PFSK-1 (cell line): ENCODE data around the gene HIGD2A.

Experiments used
- FOXP2 ChIP-seq: optimal IDR thresholded peaks from 2 replicates; pipeline ENCODE3; 2011; ENCODE audit warnings: borderline replicate concordance, control low read depth, inconsistent platforms; ENCODE audit not compliant: insufficient read depth; ENCODE audit errors: extremely low read length, extremely low read depth
- POLR2AphosphoS5 ChIP-seq: IDR thresholded peaks from 2 replicates; pipeline ENCODE4 v1.6.1; 2012; ENCODE audit warnings: low read depth, mild to moderate bottlenecking, control low read depth, low read length, moderate library complexity
- REST ChIP-seq, 2 experiments: IDR thresholded peaks; 2 replicates each; pipeline versions ENCODE4 v1.6.1 to v1.8.0; 2011 to 2012; ENCODE audit warnings: low read depth in 2 of 2, low read length in 2 of 2, control low read depth in 1 of 2, inconsistent platforms in 1 of 2, mild to moderate bottlenecking in 1 of 2, moderate library complexity in 1 of 2; ENCODE audit not compliant: insufficient read depth in 1 of 2
- SIN3A ChIP-seq: IDR thresholded peaks from 2 replicates; pipeline ENCODE4 v1.6.1; 2012; ENCODE audit warnings: mild to moderate bottlenecking, low read length, moderate library complexity, borderline replicate concordance; ENCODE audit not compliant: insufficient read depth
- TAF1 ChIP-seq: IDR thresholded peaks from 2 replicates; pipeline ENCODE4 v1.6.1; 2012; ENCODE audit warnings: low read length, control low read depth, borderline replicate concordance; ENCODE audit not compliant: insufficient read depth

HIGD2A gene

GRCh38 chr5:176429972-176430371 is 41.4 kb downstream of the HIGD2A start:
- TF ChIP-seq TAF1 (no peak), REST (IDR thresholded peaks at IDR 0.05; ENCODE audit: insufficient read depth in 1 of 2, low read depth in 2 of 2, low read length in 2 of 2) (no peak), FOXP2 (no peak), POLR2AphosphoS5 (no peak), SIN3A (no peak)

GRCh38 chr5:176432707-176433106 is 44.2 kb downstream of the HIGD2A start:
- TF ChIP-seq POLR2AphosphoS5, result no peak
- TF ChIP-seq REST (IDR thresholded peaks at IDR 0.05; ENCODE audit: insufficient read depth in 1 of 2, low read depth in 2 of 2, low read length in 2 of 2), result no peak
- no peak for TF ChIP-seq TAF1
- no peak for TF ChIP-seq SIN3A
- TF ChIP-seq FOXP2, result no peak

GRCh38 chr5:176436656-176437055 is 48.1 kb downstream of the HIGD2A start:
- TF ChIP-seq SIN3A (no peak), TAF1 (no peak), POLR2AphosphoS5 (no peak), REST (IDR thresholded peaks at IDR 0.05; ENCODE audit: insufficient read depth in 1 of 2, low read depth in 2 of 2, low read length in 2 of 2) (no peak)

- no peak for TF ChIP-seq POLR2AphosphoS5
- no peak for TF ChIP-seq SIN3A
- TF ChIP-seq FOXP2, result peak; percentile 61
- 0 out of 2 replicates have a peak, but pooled peaks have one; percentile 15 for TF ChIP-seq TAF1
- TF ChIP-seq REST (IDR thresholded peaks at IDR 0.05; ENCODE audit: insufficient read depth in 1 of 2, low read depth in 2 of 2, low read length in 2 of 2), result no peak
Observed at GRCh38 chr5:176438959-176439757, 50.6 kb downstream of the HIGD2A start.
